ENCODE data around the gene HOXB3.
"Not testable (repeated sequence)": the region's sequence is repeated elsewhere in the genome, so short reads cannot be mapped to it uniquely, and the experiment has no call there.

The HOXB3 gene

DNA sequence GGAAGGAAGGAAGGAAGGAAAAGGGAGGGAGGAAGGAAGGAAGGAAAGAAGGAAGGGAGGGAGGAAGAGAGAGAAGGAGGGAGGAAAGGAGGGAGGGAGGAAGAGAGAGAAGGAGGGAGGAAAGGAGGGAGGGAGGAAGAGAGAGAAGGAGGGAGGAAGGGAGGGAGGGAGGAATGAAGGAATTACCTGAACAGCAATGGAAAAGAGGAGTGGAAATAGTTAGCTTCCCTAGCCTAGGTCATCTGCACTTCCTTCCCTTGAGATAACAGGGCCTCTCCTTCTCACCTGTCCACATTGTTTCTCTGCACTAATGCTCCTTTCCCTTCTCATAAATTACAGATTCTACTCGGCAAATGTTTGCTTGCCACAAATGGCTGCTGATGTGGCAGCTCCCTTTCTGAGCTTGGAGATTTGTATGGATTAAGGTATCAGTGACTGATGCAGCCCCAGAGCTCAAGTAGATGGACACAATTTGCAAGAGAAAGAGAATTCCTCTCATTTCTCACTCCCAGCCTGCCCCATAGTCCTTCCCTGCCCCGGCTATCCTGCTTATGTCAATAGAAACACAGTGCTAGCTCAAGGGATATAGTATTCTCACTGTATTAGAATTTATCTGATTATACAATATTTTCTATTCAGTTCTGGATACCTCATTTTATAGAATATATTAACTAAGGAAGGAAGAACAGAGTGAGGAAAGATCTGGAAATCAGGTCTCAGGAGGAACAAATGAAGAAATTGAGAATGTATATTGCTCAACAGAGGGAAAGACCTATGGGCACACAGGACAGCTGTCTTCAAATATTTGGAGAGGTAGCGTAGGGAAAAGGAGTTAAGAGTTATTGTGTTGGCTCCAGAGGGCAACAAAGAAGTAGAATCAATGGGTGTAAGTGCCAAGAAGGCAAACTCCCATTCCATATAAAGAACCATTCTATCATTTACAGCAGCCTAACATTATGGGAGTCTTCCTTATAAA, 73.8 kb downstream of the HOXB3 start:
- no peak for DNase-seq

DNA sequence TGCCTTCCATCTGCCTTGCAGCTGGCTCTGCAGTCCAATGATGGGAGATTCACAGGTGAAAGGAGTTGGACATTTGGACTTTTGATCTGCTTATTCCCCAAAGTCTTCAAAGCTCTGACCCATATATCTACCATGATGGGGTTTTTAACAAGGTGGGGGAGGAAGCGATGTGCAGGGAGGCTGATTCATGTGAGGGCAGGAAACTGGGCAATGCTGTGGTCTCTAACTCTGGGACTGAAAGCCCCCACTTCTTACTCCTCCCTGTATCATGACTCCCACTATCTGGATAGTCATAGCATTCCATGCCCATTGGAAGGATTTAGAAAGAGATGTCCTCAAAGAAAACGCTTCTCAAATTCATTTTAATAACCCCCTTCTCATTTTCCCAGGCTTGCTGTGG, 75.6 kb downstream of the HOXB3 start:
- no peak for DNase-seq

DNA sequence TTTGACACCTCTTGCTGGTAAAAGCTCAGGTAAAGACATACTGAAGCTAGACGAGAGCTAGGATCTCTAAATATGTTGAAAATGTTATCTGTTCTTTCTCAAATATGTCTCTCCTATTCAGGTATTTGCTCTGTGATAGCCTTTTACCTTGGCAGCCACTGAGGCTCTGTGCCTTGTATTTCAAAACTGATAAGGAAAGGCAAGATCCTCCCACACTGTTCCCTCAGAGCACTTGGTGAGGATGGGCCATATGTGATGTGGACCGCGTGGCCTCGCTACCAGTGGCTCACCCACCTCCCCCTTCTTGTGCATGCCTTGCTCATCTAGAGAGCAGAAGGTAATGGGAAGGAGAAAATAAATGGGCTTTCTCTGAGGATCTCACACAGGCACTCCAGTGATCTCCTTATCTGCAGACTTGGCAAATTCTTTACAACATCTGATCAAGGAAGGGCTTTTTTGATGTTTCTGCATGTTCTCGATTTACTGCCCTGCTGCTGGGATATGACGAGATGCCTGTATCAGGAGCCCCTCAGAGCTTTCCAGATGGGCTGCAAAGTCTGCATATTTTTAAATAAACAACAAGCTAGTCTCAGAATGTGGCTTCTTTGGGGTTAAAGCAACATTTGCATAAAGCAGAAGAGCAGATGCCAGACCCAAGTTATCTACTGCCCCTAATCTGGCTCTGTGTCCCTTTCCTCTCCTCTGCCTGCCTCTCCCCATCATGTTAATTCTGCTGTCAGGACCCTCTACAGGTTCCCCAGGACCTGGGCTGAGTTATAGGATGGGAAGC, 76.2 kb downstream of the HOXB3 start:
- no peak for DNase-seq

DNA sequence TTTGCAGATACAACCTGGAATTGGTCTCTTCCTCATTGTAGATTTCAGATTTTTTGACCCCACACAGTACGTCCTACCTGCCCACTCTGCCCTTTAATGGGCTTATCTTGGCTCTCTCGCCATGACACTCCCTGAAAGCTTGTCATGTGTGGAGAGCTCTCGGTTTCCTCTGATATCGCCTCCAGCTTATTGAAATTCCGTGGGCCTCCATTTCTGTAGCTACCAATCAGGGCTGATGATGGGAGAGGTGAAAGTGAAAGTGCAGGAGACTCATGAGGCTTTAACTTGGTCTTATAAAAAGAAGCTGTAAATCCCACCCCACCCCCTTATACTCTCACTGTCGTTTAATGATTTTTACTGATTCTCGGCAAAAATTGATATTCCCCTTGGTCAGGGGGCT, 76.9 kb downstream of the HOXB3 start:
- DNase-seq: no peak

DNA sequence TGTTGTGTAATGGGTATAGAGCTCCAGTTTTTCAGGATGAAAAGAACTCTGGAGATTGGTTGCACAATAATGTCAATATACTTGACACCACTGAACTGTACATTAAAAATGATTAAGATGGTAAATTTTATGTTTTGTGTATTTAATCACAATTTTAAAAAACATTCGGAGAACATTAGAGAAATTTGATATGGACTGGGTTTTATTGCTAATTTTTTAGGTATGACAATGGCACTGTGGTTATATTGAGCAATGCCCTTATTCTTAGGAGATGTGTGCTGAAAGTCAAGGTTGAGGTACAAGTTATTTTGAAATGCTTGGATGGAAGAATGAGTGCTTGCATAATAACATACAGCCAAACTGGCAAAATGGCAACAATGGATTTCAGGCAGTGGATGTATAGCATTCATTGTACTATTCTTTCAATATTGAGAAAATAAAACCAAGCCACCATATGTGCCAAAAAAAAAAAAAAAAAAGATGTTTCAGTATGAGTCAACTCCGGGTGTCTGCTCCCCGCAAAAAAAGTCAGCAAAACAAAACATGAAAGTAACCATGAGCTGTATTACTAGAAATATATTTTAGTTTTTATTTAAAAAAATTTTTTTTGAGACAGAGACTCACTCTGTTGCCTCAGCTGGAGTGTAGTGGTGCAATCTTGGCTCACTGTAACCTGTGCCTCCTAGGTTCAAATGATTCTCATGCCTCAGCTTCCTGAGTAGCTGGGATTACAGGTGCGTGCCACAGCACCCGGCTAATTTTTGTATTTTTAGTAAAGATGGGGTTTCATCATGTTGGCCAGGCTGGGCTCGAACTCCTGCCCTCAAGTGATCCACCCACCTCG, 79.1 kb downstream of the HOXB3 start:
- no peak for DNase-seq

DNA sequence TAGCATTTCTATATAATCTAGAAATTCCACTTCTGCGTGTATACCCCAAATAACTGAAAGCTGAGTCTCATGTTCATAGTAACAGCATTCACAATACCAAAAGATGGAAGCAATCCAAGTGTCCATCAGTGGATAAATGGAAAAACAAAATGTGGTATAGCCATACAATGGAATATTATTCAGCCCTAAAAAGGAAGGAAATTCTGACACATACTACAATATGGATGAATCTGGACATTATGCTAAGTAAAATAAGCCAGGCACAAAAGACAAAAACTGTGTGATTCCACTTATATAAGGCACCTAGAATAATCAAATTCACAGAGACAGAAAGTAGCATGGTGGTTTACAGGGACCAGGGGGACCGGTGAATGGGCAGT, 79.7 kb downstream of the HOXB3 start:
- DNase-seq: no peak

DNA sequence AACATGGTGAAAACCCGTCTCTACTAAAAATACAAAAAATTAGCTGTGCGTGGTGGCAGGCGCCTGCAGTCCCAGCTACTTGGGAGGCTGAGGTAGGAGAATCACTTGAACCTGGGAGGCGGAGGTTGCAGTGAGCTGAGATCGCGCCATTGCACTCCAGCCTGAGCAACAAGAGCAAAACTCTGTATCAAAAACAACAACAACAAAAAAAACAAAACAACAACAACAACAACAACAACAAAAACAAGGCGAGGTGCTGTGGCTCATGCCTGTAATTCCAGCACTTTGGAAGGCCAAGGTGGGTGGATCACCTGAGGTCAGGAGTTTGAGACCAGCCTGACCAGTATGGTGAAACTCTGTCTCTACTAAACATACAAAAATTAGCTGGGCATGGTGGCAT, 80.3 kb downstream of the HOXB3 start:
- DNase-seq: not testable (repeated sequence)

DNA sequence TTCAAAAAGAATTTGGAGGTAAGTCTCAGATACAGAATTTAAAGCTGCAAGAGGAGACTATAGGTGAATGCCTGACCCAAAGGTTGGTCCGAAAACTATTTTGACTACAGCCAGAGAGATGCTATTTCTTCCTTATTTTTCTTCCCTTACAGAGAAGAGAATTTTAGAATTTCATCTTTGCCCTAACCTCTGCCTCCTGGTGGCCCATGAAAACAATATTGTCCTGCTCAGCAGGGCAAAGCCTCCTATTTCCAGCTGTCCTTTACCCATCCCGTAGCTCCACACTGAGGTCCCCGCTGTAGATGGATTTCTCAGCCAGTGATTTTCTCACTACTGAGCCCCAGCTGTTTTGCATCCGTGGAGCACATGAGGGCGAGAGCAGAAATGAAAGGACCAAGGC, 83.8 kb downstream of the HOXB3 start:
- DNase-seq: no peak

DNA sequence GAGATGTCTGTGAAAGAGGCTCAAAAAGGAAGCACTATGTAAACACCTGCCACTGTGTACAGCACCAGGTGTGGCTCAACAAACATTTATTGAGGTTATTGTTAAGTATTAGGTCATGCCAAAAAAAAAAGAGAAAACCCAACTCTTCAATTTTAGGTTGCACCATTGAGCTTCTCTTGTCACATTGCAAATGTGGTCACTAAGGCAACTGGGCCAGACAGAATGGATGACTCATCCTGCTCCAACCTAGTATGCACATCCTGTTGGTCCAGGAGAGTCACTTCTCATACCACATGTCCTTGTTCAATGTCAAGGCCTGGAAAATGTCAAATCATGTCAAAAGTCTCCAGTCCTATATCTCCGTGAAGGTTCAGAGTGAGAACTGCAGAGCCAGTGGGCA, 84.3 kb downstream of the HOXB3 start:
- DNase-seq: peak; percentile 52

DNA sequence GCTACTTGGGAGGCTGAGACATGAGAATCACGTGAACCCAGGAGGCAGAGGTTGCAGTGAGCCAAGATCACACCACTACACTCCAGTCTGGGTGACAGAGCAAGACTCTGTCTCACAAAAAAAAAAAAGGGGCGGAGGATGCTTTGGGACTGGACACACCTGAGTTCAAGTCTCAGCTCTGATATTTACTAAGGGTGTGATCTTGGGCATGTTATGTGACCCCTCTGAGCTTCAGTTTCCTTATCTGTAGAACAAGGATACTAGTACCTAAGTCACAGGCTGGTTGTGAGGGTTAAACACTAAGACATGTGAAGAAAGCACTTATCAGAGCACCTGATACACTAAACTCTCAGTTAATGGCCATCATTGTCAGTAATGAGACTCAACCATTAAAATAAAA, 85.1 kb downstream of the HOXB3 start:
- no peak for DNase-seq

DNA sequence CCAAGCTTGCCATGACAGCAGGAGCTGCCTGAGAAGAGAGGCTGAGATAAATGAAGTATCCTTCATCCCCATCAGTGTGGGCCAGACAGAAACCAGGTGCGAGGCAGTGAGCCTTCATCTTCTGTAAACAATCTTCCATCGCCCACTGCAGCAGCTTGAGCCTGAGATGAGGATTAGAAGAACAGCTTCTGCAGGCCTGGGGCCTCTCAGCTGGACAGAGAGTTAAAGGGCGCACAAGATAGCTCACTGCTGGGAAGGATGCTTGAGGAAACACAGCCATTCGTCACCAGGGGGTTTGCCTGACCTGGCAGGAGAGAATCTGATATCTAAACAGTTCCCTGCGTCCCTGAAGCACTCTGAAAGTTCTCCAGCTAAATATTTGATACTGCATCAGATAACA, 86.3 kb downstream of the HOXB3 start:
- DNase-seq: no peak

DNA sequence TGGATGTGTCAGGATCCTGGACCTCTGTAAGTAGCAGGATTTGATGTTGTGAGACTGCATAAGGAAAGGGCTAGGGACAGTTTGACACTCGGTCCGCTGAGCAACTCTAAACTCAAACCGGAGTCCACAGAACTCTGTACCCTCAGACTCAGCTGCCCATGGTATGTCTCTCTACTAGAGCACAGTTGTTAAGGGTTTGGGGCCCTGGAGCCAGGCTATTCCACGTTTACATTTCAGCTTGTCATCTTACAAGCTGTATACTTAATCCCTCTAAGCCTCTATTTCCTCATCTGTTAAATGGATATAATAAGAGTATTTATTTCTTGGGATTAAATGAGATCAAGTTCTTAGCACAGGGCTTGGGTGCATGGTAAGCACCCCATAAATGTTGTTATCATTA, 87.1 kb downstream of the HOXB3 start:
- DNase-seq: no peak

DNA sequence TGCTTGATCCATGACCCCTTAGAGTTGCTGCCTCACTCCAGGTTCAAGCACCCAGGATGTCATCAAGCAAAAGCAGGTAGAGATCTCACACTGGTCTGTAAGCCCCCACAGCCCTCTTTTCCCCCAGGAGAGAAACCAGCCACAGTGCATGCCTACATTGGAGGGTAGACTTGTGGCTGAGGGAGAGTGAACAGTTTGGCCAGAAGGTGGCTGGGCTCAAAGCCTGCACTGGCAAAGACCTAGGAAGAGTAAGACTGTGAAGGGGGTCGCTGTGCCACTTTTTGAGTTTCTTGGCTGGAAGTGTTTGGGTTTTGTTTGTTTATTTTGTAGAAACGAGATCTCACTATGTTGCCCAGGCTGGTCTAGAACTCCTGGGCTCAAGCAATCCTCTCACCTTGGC, 87.7 kb downstream of the HOXB3 start:
- no peak for DNase-seq

DNA sequence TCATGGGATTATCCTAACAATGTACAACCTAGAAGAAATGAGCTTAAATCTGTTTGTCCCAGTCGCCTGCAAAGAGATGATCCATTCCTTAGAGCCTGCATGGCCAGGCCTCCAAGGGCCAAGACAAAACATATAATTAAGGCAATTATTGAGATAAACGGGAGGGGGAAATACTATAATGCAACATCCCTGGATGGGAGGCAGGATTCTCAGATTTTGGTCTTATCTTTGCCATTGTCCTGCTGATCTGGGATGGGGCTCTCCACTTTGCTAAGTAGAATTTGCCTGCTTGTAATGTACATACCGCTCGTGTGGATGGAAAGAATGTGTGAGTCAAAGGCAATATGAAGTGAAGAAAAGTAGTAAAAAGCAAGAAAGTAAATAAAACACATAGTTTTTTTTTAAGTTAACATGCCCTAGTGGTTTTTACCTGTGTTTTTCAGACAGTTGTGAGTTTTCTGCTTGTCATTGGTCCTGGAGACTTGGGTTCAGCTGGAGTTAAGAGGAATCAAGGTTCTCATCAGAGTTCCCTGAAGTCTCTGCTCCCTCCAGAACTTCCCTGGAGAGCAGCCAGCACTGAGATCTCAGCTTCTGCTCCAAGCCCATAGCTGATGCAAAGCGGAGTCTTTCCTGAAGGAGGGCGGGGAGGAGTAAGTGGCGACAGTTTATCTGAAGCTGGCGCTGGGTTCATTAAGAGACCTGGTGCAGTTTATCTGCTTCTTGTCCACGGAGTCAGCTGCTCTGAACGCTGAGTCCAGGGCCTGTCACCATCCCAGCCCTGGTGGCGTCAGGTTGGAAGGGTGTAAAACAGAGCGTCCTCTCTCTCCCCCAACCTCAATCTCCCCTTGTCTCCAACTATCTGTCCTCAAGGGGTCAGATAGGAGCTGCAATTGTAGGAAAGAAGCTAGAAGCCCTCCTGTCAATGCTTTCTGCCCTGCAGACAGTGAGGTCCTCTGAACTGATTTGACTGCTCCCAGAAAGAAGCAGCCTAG, 89.3 kb downstream of the HOXB3 start:
- DNase-seq: no peak

DNA sequence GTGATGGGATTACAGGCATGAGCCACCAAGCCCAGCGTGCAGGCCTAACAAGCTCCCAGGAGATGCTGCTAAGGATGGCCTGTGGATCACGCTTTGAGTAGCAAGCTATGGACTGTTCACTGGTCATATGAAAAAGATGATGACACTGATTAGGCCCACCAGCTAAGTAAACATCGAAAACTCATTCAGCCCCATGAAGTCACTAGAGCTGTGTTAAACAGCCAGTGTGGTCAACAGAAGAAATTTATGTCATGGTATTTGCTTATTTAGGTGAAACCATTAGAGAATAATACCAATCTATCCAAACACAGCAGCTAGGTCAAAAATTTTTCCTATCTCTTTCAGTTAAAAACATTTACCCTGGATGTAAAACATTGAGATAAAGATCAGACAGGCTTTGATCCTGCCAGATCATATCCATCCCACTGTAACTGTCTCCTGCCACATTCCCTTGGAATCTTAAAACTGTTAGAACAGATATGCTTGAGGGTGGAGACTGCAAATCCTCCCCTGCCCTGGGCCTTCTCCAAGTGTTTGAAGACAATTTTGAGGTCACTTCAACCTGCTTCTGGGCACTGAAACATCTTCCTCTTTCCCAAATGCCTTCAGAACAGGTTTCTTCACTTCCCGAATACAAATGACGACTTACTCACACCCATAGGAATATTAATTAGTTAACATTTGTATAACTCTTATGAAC, 90.2 kb downstream of the HOXB3 start:
- DNase-seq: no peak

DNA sequence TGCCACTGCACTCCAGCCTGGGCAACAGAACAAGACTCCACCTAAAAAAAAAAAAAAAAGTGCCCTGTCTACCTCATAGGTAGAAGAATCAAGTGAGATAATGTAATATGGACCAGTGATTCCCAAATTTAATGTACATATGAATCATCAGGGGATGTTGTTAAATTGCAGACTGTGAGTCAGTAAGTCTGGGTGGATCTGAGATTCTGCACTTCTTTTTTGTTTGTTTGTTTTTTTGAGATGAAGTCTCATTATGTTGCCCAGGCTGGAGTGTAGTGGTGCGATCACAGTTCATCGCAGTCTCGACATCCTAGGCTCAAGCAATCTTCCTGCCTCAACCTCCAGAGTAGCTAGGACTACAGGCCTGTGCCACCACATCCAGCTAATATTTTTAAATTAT, 90.8 kb downstream of the HOXB3 start:
- DNase-seq: no peak

Measured in NCI-H1436 treated with DMSO at 0.1 percent for 48 hours (cell line).